NCI-H69 (cell line): Measurements from ENCODE around the gene COG8.

Experiments used
- DNase-seq: peaks from one replicate; lab custom pipeline; 2025; lab: John Stamatoyannopoulos, UW

Gene COG8

GRCh38 chr16:69346683-69347082, 7.3 kb upstream of the COG8 start:
- DNase-seq, result no peak

GRCh38 chr16:69345923-69346322, 6.6 kb upstream of the COG8 start:
- no peak for DNase-seq

- no peak for DNase-seq
These were observed 4.8 kb upstream of the COG8 start for GRCh38 chr16:69344171-69344570.

GRCh38 chr16:69340095-69340644, 806 bp upstream of the COG8 start:
- DNase-seq, result no peak

- DNase-seq, result no peak
These were observed 641 bp downstream of the COG8 start for GRCh38 chr16:69338557-69339288.

GRCh38 chr16:69334696-69335095, 4.7 kb downstream of the COG8 start:
- no peak for DNase-seq

GRCh38 chr16:69330286-69331109, 8.9 kb downstream of the COG8 start, which contains the start of gene PDF:
TSS of gene PDF (minus strand) at chr16:69330588. CDS start at chr16:69330570, 18 bp downstream.
- DNase-seq, result peak; percentile 93

- DNase-seq, result peak; percentile 64
These were observed 9.7 kb downstream of the COG8 start for GRCh38 chr16:69329369-69330285.

GRCh38 chr16:69328854-69329316, 10.5 kb downstream of the COG8 start:
- no peak for DNase-seq

- DNase-seq, result no peak
These were observed 11.6 kb downstream of the COG8 start for GRCh38 chr16:69327585-69328310.

GRCh38 chr16:69326172-69326873, 13.0 kb downstream of the COG8 start:
- no peak for DNase-seq

- no peak for DNase-seq
These were observed 13.6 kb downstream of the COG8 start for GRCh38 chr16:69325784-69326171.

GRCh38 chr16:69324585-69325253, 14.6 kb downstream of the COG8 start:
- DNase-seq, result no peak

- DNase-seq, result peak; percentile 46
These were observed 15.3 kb downstream of the COG8 start for GRCh38 chr16:69324013-69324531.

GRCh38 chr16:69323415-69323814, 15.9 kb downstream of the COG8 start:
- no peak for DNase-seq

- no peak for DNase-seq
These were observed 17.0 kb downstream of the COG8 start for GRCh38 chr16:69322343-69322742.

GRCh38 chr16:69321080-69321479, 18.3 kb downstream of the COG8 start:
- no peak for DNase-seq

GRCh38 chr16:69320740-69321073, 18.7 kb downstream of the COG8 start:
- no peak for DNase-seq

- DNase-seq, result no peak
These were observed 19.3 kb downstream of the COG8 start for GRCh38 chr16:69319826-69320739.
